ENCODE data around the gene MORN1. TPM values are rescaled to one million over a fixed set of nuclear protein-coding genes. Genes with fewer than 3 reads are reported as not detected.

Gene MORN1
- total and polyA plus RNA-seq, 2 of the 4 experiments (the other 2 are of a cell fraction), result 3.0 to 4.2 TPM

DNA sequence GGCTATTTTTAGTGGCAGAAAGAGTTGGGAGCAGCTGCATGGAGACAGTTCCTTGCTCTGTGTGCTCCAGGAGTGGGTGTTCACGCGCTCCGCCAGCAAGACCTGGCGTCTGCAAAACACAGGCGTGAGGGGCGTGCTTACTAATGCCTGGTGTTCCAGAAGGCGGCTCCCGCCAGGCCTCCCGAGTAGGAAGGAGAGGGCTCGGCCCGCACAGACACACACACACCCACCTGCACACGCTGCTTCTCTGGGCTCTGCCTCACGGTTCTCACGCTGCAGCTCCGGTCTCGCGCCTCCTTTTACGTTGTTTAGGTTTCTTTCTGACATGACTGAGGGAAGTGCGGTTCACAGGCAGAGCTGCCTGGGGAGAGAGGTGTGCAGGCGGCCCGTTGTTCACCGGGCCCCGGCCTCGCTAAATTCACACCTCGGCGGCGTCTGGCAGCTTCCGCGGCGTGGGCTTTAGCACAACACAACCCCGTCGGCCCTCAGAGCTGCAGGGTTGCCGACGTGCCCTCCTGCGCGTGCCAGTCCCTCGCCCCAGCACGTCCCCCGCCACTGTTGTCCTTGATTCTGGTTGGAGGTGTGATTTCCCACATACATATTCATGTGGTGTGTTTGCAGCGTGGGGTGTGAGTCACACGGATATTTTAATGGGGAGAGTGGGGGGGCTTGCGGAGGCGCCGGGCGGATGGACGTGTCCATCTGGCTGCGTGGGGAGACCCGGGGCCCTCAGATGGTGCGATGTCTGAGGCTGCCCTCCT lies 86.3 kb downstream of the MORN1 start:
- CTCF ChIA-PET, result no interaction called here
- POLR2A ChIA-PET (ENCODE audit: unreplicated experiment), result no interaction called here
- H4K20me1 ChIP-seq (ENCODE audit: insufficient read depth, low read length), result peaks cover 48% of the 10 kb centered on the region

More for the DNA sequence above, 86.3 kb downstream of the MORN1 start:
- dilution Hi-C loops (cut with HindIII; ENCODE audit: low sequenced_read_pairs, unreplicated experiment), result no loop called here
- Histone ChIP-seq H3K9me3 (ENCODE audit: control insufficient read depth, insufficient read depth, low read length) (no peaks in the 10 kb centered on the region), H2AK5ac (ENCODE audit: low read depth, low read length) (no peak overlapping the region), H2AFZ (replicated peaks; ENCODE audit: low read length, poor library complexity) (no peak overlapping the region), H3K23ac (ENCODE audit: low read depth, low read length) (no peak overlapping the region), H3K79me1 (ENCODE audit: low read depth in 1 of 2, low read length in 2 of 2) (peaks cover 3 to 58% of the 10 kb centered on the region in 2 experiments), H3K27ac (ENCODE audit: insufficient read depth, low read length) (no peak overlapping the region), H3K27me3 (ENCODE audit: control insufficient read depth, insufficient read depth, low read length) (no peaks in the 10 kb centered on the region), H3K36me3 (ENCODE audit: control insufficient read depth, insufficient read depth, low read length) (peaks cover 60% of the 10 kb centered on the region), H3K56ac (ENCODE audit: extremely low read depth, insufficient read depth, low read length) (no peak overlapping the region), H3K4me1 (ENCODE audit: control insufficient read depth, insufficient read depth, low read length) (peaks cover 10% of the 10 kb centered on the region), H2BK15ac (ENCODE audit: low read depth, low read length) (no peak overlapping the region), H3K4me2 (ENCODE audit: low read depth, low read length) (no peak overlapping the region), H3K9ac (ENCODE audit: low read depth, low read length) (no peak overlapping the region), H4K5ac (ENCODE audit: low read depth, low read length) (no peak overlapping the region), H3K4me3 (ENCODE audit: insufficient read depth, low read depth, low read length) (no peak overlapping the region), H4K8ac (ENCODE audit: low read depth in 2 of 2, low read length in 2 of 2) (no peak overlapping the region), H2BK120ac (ENCODE audit: low read depth, low read length) (no peak overlapping the region), H3K14ac (replicated peaks; ENCODE audit: low read depth, low read length) (no peak overlapping the region), H3K18ac (ENCODE audit: low read depth, low read length) (no peak overlapping the region), H3K4ac (ENCODE audit: low read depth, low read length) (no peak overlapping the region), H2BK20ac (ENCODE audit: low read depth, low read length) (no peak overlapping the region), H2BK5ac (ENCODE audit: low read depth, low read length, poor library complexity, severe bottlenecking) (no peak overlapping the region), H4K91ac (ENCODE audit: insufficient read depth, low read depth, low read length) (no peak overlapping the region), H3K9me1 (ENCODE audit: insufficient read depth, low read length) (no peaks in the 10 kb centered on the region; the same call in 1 of the 2 replicates), H2AK9ac (replicated peaks; ENCODE audit: low read depth, low read length, poor library complexity) (no peak overlapping the region)
- no peak for TF ChIP-seq MAZ (IDR thresholded peaks at IDR 0.05; ENCODE audit: borderline replicate concordance, low read depth, low read length)
- TF ChIP-seq, protein P1, sequence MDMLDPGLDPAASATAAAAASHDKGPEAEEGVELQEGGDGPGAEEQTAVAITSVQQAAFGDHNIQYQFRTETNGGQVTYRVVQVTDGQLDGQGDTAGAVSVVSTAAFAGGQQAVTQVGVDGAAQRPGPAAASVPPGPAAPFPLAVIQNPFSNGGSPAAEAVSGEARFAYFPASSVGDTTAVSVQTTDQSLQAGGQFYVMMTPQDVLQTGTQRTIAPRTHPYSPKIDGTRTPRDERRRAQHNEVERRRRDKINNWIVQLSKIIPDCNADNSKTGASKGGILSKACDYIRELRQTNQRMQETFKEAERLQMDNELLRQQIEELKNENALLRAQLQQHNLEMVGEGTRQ (IDR thresholded peaks at IDR 0.05; ENCODE audit: low read depth, low read length), result no peak
- no peak for TF ChIP-seq SMC3 (IDR thresholded peaks at IDR 0.05; ENCODE audit: low read depth, low read length)
- no peak for TF ChIP-seq CEBPB (IDR thresholded peaks at IDR 0.05; ENCODE audit: low read depth, low read length)
- TF ChIP-seq, protein P2, sequence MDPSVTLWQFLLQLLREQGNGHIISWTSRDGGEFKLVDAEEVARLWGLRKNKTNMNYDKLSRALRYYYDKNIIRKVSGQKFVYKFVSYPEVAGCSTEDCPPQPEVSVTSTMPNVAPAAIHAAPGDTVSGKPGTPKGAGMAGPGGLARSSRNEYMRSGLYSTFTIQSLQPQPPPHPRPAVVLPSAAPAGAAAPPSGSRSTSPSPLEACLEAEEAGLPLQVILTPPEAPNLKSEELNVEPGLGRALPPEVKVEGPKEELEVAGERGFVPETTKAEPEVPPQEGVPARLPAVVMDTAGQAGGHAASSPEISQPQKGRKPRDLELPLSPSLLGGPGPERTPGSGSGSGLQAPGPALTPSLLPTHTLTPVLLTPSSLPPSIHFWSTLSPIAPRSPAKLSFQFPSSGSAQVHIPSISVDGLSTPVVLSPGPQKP (IDR thresholded peaks at IDR 0.05; ENCODE audit: borderline replicate concordance, low read depth, low read length), result no peak
- TF ChIP-seq, protein P3, sequence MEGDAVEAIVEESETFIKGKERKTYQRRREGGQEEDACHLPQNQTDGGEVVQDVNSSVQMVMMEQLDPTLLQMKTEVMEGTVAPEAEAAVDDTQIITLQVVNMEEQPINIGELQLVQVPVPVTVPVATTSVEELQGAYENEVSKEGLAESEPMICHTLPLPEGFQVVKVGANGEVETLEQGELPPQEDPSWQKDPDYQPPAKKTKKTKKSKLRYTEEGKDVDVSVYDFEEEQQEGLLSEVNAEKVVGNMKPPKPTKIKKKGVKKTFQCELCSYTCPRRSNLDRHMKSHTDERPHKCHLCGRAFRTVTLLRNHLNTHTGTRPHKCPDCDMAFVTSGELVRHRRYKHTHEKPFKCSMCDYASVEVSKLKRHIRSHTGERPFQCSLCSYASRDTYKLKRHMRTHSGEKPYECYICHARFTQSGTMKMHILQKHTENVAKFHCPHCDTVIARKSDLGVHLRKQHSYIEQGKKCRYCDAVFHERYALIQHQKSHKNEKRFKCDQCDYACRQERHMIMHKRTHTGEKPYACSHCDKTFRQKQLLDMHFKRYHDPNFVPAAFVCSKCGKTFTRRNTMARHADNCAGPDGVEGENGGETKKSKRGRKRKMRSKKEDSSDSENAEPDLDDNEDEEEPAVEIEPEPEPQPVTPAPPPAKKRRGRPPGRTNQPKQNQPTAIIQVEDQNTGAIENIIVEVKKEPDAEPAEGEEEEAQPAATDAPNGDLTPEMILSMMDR (conservative IDR thresholded peaks at IDR 0.05; ENCODE audit: low read depth, low read length), result no peak
- TF ChIP-seq POLR2A (IDR thresholded peaks at IDR 0.05; ENCODE audit: low read depth, low read length), result no peak
- no peak for TF ChIP-seq RFX5 (IDR thresholded peaks at IDR 0.05; ENCODE audit: low read depth, low read length)
- no peak for TF ChIP-seq NFE2L2 (IDR thresholded peaks at IDR 0.05; ENCODE audit: low read depth, low read length)
- TF ChIP-seq RAD21 (IDR thresholded peaks at IDR 0.05; ENCODE audit: low read length), result no peak
- no peak for TF ChIP-seq CHD1 (IDR thresholded peaks at IDR 0.05; ENCODE audit: low read depth, low read length)
- TF ChIP-seq RCOR1 (IDR thresholded peaks at IDR 0.05; ENCODE audit: insufficient replicate concordance, low read length), result no peak
- no peak for TF ChIP-seq BHLHE40 (IDR thresholded peaks at IDR 0.05; ENCODE audit: low read depth, low read length)
- no peak for TF ChIP-seq MXI1 (IDR thresholded peaks at IDR 0.05; ENCODE audit: borderline replicate concordance, low read depth, low read length)
- TF ChIP-seq FOS (IDR thresholded peaks at IDR 0.05; ENCODE audit: low read depth, low read length), result no peak
- no peak for TF ChIP-seq MAFK (IDR thresholded peaks at IDR 0.05; ENCODE audit: low read depth, low read length)
- in situ Hi-C loops (cut with MboI; ENCODE audit: low sequenced_read_pairs), result no loop called here
- no peak for ATAC-seq (ENCODE audit: low read depth)
- intact Hi-C loops (cut with micrococcal nuclease), result no loop called here
- no peak for DNase-seq
- WGBS, 2 experiments (ENCODE audit: extremely low coverage in 2 of 2, insufficient read length in 1 of 2), result 90% methylated on average over 9 of the region's 49 CpGs; no CpG with 5 or more reads in 1 of the 2 experiments
- no TSS peak for BruUV-seq (replicated peaks)

Data from IMR-90 (cell line).